Esophagus squamous epithelium (tissue), 4 donors: ENCODE results near the gene DNASE2.

Source experiments
- POLR2A ChIP-seq, 4 donors: fragments of 450-650 bp; IDR thresholded peaks; one replicate each; pipeline ENCODE4 v1.6.1; 2017; ENCODE audit warnings: antibody characterized with exemption in 4 of 4, mild to moderate bottlenecking in 4 of 4, moderate library complexity in 3 of 4
- TF ChIP-seq, protein P1 (sequence below), 6 experiments: fragments of 450-650 bp in 4 of 6; fragments of 200-600 bp in 2 of 6; sonication (generic) in 2 of 6; IDR thresholded peaks; one replicate each; pipeline ENCODE4 v1.5.1; 2016 to 2019; ENCODE audit warnings: antibody characterized with exemption in 6 of 6, mild to moderate bottlenecking in 4 of 6, moderate library complexity in 4 of 6

GRCh38 chr19:12880551-12881171 lies 588 bp downstream of the DNASE2 start:
- TF ChIP-seq, protein P1, sequence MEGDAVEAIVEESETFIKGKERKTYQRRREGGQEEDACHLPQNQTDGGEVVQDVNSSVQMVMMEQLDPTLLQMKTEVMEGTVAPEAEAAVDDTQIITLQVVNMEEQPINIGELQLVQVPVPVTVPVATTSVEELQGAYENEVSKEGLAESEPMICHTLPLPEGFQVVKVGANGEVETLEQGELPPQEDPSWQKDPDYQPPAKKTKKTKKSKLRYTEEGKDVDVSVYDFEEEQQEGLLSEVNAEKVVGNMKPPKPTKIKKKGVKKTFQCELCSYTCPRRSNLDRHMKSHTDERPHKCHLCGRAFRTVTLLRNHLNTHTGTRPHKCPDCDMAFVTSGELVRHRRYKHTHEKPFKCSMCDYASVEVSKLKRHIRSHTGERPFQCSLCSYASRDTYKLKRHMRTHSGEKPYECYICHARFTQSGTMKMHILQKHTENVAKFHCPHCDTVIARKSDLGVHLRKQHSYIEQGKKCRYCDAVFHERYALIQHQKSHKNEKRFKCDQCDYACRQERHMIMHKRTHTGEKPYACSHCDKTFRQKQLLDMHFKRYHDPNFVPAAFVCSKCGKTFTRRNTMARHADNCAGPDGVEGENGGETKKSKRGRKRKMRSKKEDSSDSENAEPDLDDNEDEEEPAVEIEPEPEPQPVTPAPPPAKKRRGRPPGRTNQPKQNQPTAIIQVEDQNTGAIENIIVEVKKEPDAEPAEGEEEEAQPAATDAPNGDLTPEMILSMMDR (IDR thresholded peaks at IDR 0.05), result no peak
- no peak for TF ChIP-seq POLR2A (IDR thresholded peaks at IDR 0.05)
